Liver (tissue), 9 donors: ENCODE results near the gene PAN2. TPM values are rescaled to one million over a fixed set of nuclear protein-coding genes. Genes with fewer than 3 reads are reported as not detected.
A peak's percentile ranks its signal among the peaks of the same experiment; 100 is the strongest.

Experiments
- DNase-seq: peaks from one replicate; pipeline ENCODE4 v3.0.0-alpha.2; 2017; ENCODE audit warnings: low spot score
- H3K27ac ChIP-seq, 2 donors: one replicate each; pipeline ENCODE4 v1.7.0; 2013; ENCODE audit warnings: inconsistent platforms in 2 of 2, low read length in 2 of 2, control low read depth in 1 of 2, low read depth in 1 of 2, mild to moderate bottlenecking in 1 of 2
- H3K27me3 ChIP-seq, 4 donors: one replicate each; pipeline versions ENCODE4 v1.6.1 to v1.7.0; 2013; ENCODE audit warnings: low read length in 3 of 4, inconsistent platforms in 1 of 4, mild to moderate bottlenecking in 1 of 4, moderate library complexity in 1 of 4; ENCODE audit not compliant: control insufficient read depth in 4 of 4, insufficient read depth in 4 of 4
- H3K36me3 ChIP-seq, 4 donors: one replicate each; pipeline versions ENCODE4 v1.6.1 to v1.7.0; 2013; ENCODE audit warnings: low read length in 3 of 4, mild to moderate bottlenecking in 3 of 4, low read depth in 1 of 4, moderate library complexity in 1 of 4; ENCODE audit not compliant: control insufficient read depth in 4 of 4, insufficient read depth in 3 of 4
- H3K4me1 ChIP-seq, 4 donors: one replicate each; pipeline versions ENCODE4 v1.6.1 to v1.7.0; 2013; ENCODE audit warnings: low read length in 3 of 4, mild to moderate bottlenecking in 3 of 4, moderate library complexity in 1 of 4; ENCODE audit not compliant: control insufficient read depth in 4 of 4, insufficient read depth in 4 of 4
- H3K4me3 ChIP-seq, 3 donors: one replicate each; pipeline versions ENCODE4 v1.6.1 to v1.7.0; 2013; ENCODE audit warnings: low read length in 3 of 3, control low read depth in 1 of 3, low read depth in 1 of 3, mild to moderate bottlenecking in 1 of 3
- H3K9ac ChIP-seq, 2 donors: one replicate each; pipeline ENCODE4 v1.7.0; 2013; ENCODE audit warnings: low read length in 2 of 2, mild to moderate bottlenecking in 2 of 2, moderate library complexity in 2 of 2, control low read depth in 1 of 2, low read depth in 1 of 2
- H3K9me3 ChIP-seq, 4 donors: one replicate each; pipeline versions ENCODE4 v1.6.1 to v1.7.0; 2013; ENCODE audit warnings: low read length in 3 of 4; ENCODE audit not compliant: control insufficient read depth in 4 of 4
- ATF3 ChIP-seq: IDR thresholded peaks from 2 replicates; pipeline ENCODE4 v1.6.1; 2016; ENCODE audit warnings: antibody characterized with exemption
- CTCF ChIP-seq: fragments of 150-350 bp; IDR thresholded peaks from 2 replicates; pipeline ENCODE4 v1.5.1; 2017; ENCODE audit warnings: improper control_type of control experiment, low read depth, low read length; ENCODE audit not compliant: missing input control
- EGR1 ChIP-seq, 2 donors: IDR thresholded peaks; 2 replicates each; pipeline ENCODE4 v1.6.1; 2016 to 2018; ENCODE audit warnings: antibody characterized with exemption in 2 of 2, low read depth in 2 of 2
- FOXA1 ChIP-seq: IDR thresholded peaks from 2 replicates; pipeline ENCODE4 v1.6.1; 2016; ENCODE audit warnings: antibody characterized with exemption
- FOXA2 ChIP-seq: IDR thresholded peaks from 2 replicates; pipeline ENCODE4 v1.6.1; 2016; ENCODE audit warnings: antibody characterized with exemption
- GABPA ChIP-seq, 2 donors: IDR thresholded peaks in 1 of 2; conservative IDR thresholded peaks in 1 of 2; 2 replicates each; pipeline ENCODE4 v1.6.1; 2016; ENCODE audit warnings: antibody characterized with exemption in 2 of 2, mild to moderate bottlenecking in 1 of 2, moderate library complexity in 1 of 2
- HNF4A ChIP-seq, 2 donors: conservative IDR thresholded peaks; 2 replicates each; pipeline ENCODE4 v1.6.1; 2016; ENCODE audit warnings: antibody characterized with exemption in 2 of 2, mild to moderate bottlenecking in 2 of 2
- HNF4G ChIP-seq: IDR thresholded peaks from 2 replicates; pipeline ENCODE4 v1.6.1; 2016; ENCODE audit warnings: antibody characterized with exemption
- JUND ChIP-seq, 2 donors: IDR thresholded peaks; 2 replicates each; pipeline ENCODE4 v1.6.1; 2016; ENCODE audit warnings: antibody characterized with exemption in 2 of 2
- MAX ChIP-seq: IDR thresholded peaks from 2 replicates; pipeline ENCODE4 v1.6.1; 2016; ENCODE audit warnings: antibody characterized with exemption
- NR2F2 ChIP-seq: IDR thresholded peaks from 2 replicates; pipeline ENCODE4 v1.6.1; 2016; ENCODE audit warnings: antibody characterized with exemption
- RAD21 ChIP-seq, 2 donors: IDR thresholded peaks; 2 replicates each; pipeline ENCODE4 v1.6.1; 2016; ENCODE audit warnings: antibody characterized with exemption in 2 of 2, mild to moderate bottlenecking in 2 of 2
- REST ChIP-seq: IDR thresholded peaks from 2 replicates; pipeline ENCODE4 v1.6.1; 2016; ENCODE audit warnings: antibody characterized with exemption, mild to moderate bottlenecking
- RXRA ChIP-seq, 2 donors: IDR thresholded peaks; 2 replicates each; pipeline ENCODE4 v1.6.1; 2017 to 2018; ENCODE audit warnings: antibody characterized with exemption in 2 of 2, mild to moderate bottlenecking in 1 of 2
- SP1 ChIP-seq: IDR thresholded peaks from 2 replicates; pipeline ENCODE4 v1.6.1; 2018; ENCODE audit warnings: antibody characterized with exemption, mild to moderate bottlenecking
- TAF1 ChIP-seq: conservative IDR thresholded peaks from 2 replicates; pipeline ENCODE4 v1.6.1; 2016; ENCODE audit warnings: antibody characterized with exemption, mild to moderate bottlenecking
- YY1 ChIP-seq: IDR thresholded peaks from 2 replicates; pipeline ENCODE4 v1.6.1; 2016; ENCODE audit warnings: antibody characterized with exemption, mild to moderate bottlenecking
- ZBTB33 ChIP-seq: IDR thresholded peaks from 2 replicates; pipeline ENCODE4 v1.6.1; 2016; ENCODE audit warnings: antibody characterized with exemption
- WGBS: extraction: QIAGEN DNeasy Blood & Tissue Kit; methylation state at CpG from one replicate; pipeline ENCODE4 v1.1.7; 2013; 5-methylcytosine and 5-hydroxymethylcytosine counted together
- polyA plus RNA-seq, 2 donors: library from polyadenylated mRNA; stranded (reverse) in 1 of 2; unstranded in 1 of 2; fragments of 200-250 nt in 1 of 2; fragments of >200 nt in 1 of 2; fragmentation: Nextera tagmentation in 1 of 2; extraction: Ambion mirVana in 1 of 2; gene quantifications; one replicate each; pipeline versions ENCODE4 v1.2.1 to v1.2.3, GENCODE V29; 2013 to 2015
- total RNA-seq, 2 donors: library from RNA; depleted of rRNA; stranded (reverse); fragments of >200 nt; gene quantifications; one replicate each; pipeline ENCODE4 v1.2.3, GENCODE V29; 2014
- donor health status: healthy.
- donor health status: healthy.
- donor health status: healthy.
- donor health status: healthy.
- donor health status: healthy.

PAN2 gene
- total and polyA plus RNA-seq, 4 donors, result 20.5 to 92.4 (median 27.7) TPM

GRCh38 chr12:56282579-56282978, 51.2 kb downstream of the PAN2 start:
- Histone ChIP-seq H3K9me3 (no peaks in the 10 kb centered on the region), H3K4me1 (peaks cover 1 to 43% (median 39%) of the 10 kb centered on the region in 4 donors), H3K27me3 (no peaks in the 10 kb centered on the region), H3K36me3 (peaks cover 13 to 44% (median 35%) of the 10 kb centered on the region in 4 donors), H3K27ac (no peak overlapping the region), H3K9ac (no peak overlapping the region), H3K4me3 (no peak overlapping the region)
- over 99% methylated on average over 2 of the region's 2 CpGs for WGBS
- no peak for DNase-seq
- no peak for TF ChIP-seq NR2F2
- no peak for TF ChIP-seq HNF4A (conservative IDR thresholded peaks at IDR 0.05)
- TF ChIP-seq ZBTB33, result no peak

DNA sequence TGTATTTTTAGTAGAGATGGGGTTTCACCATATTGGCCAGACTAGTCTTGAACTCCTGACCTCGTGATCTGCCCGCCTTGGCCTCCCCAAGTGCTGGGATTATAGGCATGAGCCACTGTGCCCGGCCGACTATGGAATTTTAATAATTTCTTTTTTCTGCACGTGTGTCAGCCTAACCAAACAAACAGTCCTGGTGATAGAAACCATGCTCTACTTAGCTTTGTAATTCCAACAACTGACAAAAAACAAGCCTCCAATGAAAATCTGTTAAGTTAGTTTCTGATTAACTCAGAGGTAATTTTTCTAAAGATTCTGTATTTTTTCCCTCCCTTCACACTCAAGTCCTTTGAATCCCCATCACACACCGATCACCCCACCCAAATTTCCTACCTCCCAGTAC, 51.8 kb downstream of the PAN2 start:
- no peak for DNase-seq
- H3K27me3 ChIP-seq, result no peaks in the 10 kb centered on the region
- peaks cover 13 to 45% (median 36%) of the 10 kb centered on the region in 4 donors for H3K36me3 ChIP-seq
- no peak overlapping the region for H3K27ac ChIP-seq
- no peaks in the 10 kb centered on the region for H3K9me3 ChIP-seq
- TF ChIP-seq RAD21 (IDR thresholded peaks at IDR 0.05) (no peak), NR2F2 (no peak)
- peaks cover 1 to 40% (median 36%) of the 10 kb centered on the region in 4 donors for H3K4me1 ChIP-seq
- no peak overlapping the region for H3K9ac ChIP-seq
- no peak overlapping the region for H3K4me3 ChIP-seq
- 76% methylated on average over 6 of the region's 6 CpGs for WGBS

GRCh38 chr12:56280849-56281248, 53.0 kb downstream of the PAN2 start:
- Histone ChIP-seq H3K27me3 (no peaks in the 10 kb centered on the region), H3K4me1 (peaks cover 1 to 30% (median 25%) of the 10 kb centered on the region in 4 donors), H3K9me3 (no peaks in the 10 kb centered on the region), H3K36me3 (peaks cover 13 to 50% (median 40%) of the 10 kb centered on the region in 4 donors), H3K4me3 (no peak overlapping the region), H3K27ac (peak overlapping the region in 1 of 2 donors; percentile 0), H3K9ac (no peak overlapping the region)
- DNase-seq, result no peak
- TF ChIP-seq MAX (no peak), GABPA (IDR thresholded peaks at IDR 0.05 in 1 of 2, conservative IDR thresholded peaks at IDR 0.05 in 1 of 2) (peak in 1 of 2 donors; percentile 32), EGR1 (IDR thresholded peaks at IDR 0.05; ENCODE audit: low read depth in 2 of 2) (no peak), FOXA1 (no peak), NR2F2 (no peak), YY1 (peak; percentile 44), RXRA (IDR thresholded peaks at IDR 0.05) (peak; percentile 87 to 90), HNF4G (no peak), REST (no peak), CTCF (no peak), TAF1 (no peak), JUND (IDR thresholded peaks at IDR 0.05) (peak; percentile 42 to 70), HNF4A (conservative IDR thresholded peaks at IDR 0.05) (peak; percentile 68 to 77), SP1 (peak; percentile 52), RAD21 (IDR thresholded peaks at IDR 0.05) (peak; percentile 25 to 49), FOXA2 (peak; percentile 51), ZBTB33 (peak; percentile 48), ATF3 (peak; percentile 66)
